Fibroblast of skin of left quadriceps (primary cell): ENCODE measurements around the gene TRIM52.

Source experiments
- DNase-seq, 2 experiments: peaks; one replicate each; pipeline ENCODE4 v3.0.0-alpha.2; 2013; ENCODE audit warnings: low read depth in 2 of 2

TRIM52 gene

DNA sequence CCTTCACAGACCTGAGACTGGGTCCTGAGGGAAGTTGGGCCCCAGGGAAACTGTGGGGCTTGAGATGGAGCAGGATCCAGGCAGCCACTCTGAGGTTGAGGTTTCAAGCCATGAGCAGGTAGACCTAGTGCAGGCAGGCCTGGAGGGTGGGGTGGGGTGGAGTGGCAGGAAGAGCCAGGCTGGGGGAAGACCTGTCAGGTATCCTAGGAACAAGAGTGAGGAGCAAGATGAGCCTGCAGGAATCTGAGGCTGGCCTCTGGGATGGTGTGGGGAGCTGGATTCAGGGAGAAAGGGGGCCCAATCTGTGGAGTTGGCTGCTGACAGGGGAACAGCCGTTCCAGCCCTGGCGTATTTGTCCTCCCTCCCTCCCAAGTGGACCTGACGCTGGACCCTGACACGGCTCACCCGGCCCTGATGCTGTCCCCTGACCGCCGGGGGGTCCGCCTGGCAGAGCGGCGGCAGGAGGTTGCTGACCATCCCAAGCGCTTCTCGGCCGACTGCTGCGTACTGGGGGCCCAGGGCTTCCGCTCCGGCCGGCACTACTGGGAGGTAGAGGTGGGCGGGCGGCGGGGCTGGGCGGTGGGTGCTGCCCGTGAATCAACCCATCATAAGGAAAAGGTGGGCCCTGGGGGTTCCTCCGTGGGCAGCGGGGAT is 27.0 kb downstream of the TRIM52 start:
- no peak for DNase-seq

DNA sequence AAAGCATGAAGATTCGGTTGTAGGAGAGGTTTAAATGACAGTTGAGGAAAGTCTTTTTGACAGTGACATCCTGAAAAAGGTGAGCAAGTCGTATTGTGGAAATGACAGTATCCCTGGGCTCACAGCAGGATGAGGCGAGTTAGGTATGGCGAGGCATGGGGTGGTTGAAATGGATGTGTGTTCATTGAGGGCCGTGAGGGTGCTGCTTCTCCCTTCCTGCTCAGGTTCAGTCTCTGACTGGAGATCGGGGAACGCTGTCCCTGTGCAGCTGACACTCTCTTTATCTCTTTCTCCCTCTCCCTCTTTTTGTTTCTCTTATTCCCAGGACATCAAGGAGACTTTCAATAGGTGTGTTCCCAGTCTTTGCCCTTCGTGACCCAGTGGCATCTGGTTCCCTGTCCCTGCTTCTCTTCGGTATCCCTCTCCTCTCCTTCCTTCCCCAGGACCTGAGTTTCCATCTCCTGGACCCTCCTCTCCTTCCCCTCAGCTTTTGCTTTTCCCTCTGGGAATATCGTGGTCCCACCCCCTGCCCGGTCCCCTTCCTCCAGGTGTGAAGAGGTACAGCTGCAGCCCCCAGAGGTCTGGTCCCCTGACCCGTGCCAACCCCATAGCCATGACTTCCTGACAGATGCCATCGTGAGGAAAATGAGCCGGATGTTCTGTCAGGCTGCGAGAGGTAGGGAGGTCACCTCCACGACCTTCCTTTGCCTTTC is 27.7 kb downstream of the TRIM52 start:
- DNase-seq, result no peak

DNA sequence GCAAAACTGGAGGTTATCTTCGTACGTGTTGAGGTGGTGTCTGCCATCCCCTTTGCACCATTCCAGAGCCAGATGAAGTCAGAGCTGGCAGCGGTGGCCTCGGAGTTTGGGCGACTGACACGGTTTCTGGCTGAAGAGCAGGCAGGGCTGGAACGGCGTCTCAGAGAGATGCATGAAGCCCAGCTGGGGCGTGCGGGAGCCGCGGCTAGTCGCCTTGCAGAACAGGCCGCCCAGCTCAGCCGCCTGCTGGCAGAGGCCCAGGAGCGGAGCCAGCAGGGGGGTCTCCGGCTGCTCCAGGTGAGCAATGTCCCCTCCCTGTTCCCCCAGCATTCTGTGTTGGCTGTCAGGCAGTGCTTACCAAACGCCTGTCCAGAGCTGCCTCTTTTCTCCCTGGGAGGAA is 28.4 kb downstream of the TRIM52 start:
- no peak for DNase-seq

DNA sequence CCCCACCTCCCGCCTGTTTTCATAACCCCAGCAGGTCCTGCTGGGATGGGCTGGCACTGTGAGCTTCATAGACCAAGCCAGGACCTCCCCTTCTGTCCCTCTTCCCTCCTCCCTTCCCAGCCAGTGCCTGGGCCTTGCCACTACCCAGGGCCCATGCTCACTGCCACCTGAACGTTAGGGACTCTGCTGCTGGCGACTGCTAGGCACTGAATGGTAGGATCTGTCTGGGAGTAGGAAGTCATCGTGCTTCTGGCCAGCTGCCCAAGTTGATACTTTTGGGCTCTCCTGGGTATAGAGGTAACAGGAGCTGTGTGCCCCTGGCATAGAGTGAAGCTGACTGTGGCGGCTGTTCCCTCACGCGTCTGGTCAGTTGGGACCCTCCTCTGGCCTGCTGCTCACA is 29.5 kb downstream of the TRIM52 start:
- DNase-seq, result no peak

DNA sequence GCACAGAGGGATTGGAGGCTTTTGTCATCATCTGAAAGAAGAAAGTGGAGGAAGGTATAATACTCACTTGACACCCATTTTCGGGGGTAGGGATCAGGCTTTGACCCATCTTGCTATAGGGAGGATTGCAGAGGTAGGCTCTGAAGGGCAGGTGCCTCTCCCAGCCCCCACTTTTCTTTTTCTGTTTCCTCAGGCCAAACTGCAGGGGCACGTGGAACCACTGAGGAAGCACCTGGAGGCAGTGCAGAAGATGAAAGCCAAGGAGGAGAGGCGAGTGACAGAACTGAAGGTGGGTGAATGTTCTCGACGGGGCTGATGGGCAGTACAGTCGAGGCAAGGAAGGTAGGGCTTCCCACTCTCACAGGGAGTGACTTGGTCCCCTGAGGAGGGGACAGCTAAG is 30.4 kb downstream of the TRIM52 start:
- no peak for DNase-seq

DNA sequence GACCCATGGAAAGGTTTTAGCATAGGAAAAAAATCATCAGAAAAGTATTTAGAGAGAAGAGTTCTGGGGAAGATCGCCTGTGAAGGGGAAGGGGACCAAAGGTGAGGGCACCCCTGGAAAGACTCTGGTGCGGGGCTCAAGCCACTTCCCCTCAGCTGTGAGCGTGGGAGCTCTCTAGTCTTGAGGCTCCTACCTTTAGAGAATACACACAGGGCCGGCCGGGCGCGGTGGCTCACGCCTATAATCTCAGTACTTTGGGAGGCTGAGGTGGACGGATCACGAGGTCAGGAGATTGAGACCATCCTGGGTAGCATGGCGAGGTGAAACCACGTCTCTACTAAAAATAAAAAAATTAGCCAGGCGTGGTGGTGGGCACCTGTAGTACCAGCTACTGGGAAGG is 30.9 kb downstream of the TRIM52 start:
- DNase-seq, result no peak

DNA sequence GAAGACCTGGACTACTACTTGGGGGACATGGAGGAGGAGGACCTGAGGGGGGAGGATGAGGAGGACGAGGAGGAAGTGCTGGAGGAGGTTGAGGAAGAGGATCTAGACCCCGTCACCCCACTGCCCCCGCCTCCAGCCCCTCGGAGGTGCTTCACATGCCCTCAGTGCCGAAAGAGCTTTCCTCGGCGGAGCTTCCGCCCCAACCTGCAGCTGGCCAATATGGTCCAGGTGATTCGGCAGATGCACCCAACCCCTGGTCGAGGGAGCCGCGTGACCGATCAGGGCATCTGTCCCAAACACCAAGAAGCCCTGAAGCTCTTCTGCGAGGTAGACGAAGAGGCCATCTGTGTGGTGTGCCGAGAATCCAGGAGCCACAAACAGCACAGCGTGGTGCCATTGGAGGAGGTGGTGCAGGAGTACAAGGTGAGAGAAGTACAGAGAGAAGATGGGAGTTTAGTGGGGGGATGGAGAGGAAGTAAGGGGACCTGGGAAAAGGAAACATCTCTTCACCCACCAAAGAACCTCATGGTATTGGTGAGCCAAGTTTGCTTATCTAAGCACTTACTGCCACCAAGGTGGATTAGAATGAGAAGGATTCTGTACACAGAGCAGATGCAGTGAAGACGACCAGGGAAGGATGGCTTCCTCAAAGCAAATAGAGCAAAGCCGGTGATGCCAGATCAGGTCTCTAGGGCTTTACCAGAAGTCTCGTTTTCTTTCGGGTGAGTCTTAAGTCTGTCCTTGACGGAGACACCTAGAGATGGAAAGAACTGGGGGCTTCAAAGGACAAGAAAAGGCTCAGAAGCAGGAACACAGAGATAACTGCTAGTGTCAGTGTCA is 36.3 kb downstream of the TRIM52 start:
- DNase-seq, result no peak

DNA sequence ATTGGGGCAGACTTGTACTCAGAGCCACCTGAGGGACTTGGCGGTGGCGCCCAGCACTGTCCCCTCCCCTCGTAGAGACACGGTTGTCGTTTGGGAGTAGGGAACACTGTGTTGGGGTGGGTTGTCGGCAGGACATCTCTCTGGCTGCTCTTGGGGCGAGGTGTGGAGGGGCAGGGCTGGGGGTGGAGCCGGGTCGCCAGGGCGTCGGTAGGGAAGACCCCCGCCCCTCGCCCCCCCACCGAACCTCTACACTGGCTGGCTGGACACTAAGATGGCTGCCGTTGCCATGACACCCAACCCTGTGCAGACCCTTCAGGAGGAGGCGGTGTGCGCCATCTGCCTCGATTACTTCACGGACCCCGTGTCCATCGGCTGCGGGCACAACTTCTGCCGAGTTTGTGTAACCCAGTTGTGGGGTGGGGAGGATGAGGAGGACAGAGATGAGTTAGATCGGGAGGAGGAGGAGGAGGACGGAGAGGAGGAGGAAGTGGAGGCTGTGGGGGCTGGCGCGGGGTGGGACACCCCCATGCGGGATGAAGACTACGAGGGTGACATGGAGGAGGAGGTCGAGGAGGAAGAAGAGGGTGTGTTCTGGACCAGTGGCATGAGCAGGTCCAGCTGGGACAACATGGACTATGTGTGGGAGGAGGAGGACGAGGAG is 37.1 kb downstream of the TRIM52 start:
- DNase-seq, result no peak

DNA sequence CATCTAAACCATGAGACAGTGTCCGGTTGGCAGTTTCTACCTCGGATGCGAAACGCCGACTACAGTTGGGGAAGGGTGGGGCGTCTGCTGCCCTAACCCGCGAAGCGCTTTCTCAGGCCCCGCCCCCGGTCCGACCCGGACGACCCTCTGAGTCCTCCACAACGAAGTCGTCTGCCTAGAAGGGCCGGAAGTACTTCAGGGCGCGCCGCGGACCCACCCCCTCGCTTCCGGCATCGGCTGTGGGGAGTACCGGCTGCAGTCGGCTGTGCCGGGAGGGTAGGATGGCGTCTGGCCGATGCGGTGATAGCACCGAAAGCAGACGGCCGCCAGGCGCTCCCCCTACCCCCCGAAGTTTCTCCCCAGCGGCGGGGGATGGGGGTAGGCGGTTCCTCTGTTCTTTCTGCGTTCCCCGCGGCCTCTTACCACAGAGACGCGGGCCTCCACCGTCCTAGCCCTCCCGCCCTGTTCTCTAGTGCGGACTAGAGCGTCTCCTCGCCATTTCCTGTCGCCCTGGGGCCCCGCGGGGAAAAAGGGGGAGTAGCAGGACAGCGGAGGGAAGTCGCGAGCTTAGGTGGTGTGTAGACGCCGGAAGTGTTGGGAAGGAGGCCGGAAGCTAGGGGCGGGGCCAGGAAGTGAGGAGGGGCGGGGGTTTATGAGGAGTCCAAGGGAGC is 37.8 kb downstream of the TRIM52 start, which contains the start of gene TRIM41:
Gene TRIM41, plus strand, starts transcription at position 224 of the 671 bp plus-strand sequence. CDS start 719 bp downstream, outside the sequence.
- peak; percentile 97 for DNase-seq

DNA sequence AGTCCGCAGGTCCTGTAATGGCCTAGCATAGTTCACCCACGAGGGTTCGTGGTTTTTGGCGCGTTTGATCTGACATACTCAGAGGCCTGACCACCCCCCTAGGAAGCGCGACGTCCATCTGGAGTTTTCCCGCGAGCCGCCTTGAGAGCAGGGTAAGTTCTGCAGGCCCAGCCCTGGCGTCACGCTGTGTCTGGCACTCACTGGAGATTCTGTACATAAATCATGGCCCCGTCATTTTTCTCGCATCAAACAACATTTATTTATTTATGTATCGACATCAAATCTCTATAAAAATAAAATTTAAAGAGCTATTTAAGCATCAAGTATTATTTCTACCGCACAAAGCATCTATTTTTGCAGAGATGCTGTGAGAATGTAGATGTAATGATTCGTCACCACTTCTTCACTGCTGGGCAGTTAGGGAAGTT is 38.3 kb downstream of the TRIM52 start:
- peak in 1 of 2 experiments; percentile 41 for DNase-seq

DNA sequence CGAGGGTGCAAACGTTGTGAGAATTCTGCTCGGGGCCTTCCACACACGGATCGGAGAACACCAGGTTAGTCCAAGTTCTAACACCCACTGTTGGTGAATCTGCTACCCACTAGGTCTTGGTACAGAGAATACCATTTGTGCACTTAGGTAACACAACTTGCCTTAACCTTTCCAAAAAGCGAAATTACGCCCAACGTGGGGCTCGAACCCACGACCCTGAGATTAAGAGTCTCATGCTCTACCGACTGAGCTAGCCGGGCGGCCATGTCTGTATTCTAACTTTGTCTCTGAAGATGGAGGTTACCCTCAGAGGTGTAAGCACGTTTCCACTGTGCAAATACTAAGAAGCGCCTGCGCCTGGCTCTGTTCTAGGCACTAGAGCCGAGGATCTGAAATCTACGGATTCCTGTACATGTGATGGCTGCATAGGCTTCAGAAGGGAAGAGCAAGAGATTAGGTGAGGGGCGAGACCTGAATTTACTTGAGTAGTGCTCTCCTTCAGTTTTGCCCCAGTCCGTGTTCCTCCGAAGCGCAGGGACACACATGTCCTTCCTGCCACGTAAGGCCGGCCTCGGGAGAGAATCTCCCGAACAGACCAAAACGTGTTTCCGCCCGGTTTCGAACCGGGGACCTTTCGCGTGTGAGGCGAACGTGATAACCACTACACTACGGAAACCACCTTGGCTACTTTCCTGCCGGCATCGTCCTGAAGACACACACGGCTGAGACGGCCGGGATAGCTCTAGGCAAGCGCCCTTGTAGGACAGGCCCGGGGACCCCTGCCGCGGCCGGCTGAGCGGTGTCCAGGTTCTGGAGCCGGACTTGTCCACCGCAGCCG is 38.9 kb downstream of the TRIM52 start:
- peak; percentile 92 for DNase-seq

DNA sequence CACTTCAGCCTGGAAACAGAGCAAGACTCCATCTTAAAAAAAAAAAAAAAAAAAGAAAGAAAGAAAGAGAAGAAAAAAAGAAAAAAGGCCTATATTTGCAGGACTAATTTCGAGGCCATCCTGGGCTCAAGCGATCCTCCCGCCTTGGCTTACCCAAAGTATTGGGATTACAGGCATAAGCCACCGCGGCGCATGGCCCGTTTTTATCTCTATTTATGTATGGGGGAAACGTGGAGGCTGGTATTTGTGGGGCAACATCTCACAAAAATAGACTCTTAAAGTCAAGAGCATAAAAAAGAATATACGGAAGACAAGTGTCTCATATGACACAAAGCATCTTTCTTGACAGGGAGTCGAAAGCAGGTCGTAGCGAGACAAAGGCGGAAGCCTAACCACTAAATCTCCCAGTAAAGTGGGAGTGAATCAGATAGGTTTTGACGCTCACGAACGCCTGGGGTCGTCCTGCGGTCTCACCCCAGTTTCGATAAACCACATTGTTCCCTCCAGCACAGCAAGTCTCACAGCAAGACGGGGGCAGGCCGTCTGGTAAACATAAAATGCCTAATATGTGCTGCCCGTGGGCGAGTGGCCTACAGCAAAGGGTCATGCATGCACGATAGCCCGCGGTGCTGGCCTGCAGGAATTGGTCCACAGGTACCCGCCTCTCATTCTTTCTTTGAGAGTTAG is 39.7 kb downstream of the TRIM52 start:
- no peak for DNase-seq

DNA sequence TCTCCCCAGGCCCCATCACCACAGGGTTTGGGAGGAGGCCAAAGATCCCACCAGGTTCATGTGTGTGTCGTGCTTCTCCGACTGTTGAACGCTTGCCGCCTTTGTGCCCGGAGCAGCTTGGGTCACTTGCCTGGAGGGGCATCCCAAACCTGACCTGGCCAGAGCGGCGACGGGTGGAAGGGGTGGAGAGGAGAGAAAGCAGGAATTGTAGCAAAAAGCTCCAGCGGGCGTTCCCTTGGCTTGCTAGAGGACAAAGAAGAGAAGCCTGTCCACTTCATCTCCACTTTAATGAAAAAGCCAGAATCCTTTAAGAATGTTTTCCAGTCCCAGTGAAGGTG is 40.8 kb downstream of the TRIM52 start:
- DNase-seq, result no peak

DNA sequence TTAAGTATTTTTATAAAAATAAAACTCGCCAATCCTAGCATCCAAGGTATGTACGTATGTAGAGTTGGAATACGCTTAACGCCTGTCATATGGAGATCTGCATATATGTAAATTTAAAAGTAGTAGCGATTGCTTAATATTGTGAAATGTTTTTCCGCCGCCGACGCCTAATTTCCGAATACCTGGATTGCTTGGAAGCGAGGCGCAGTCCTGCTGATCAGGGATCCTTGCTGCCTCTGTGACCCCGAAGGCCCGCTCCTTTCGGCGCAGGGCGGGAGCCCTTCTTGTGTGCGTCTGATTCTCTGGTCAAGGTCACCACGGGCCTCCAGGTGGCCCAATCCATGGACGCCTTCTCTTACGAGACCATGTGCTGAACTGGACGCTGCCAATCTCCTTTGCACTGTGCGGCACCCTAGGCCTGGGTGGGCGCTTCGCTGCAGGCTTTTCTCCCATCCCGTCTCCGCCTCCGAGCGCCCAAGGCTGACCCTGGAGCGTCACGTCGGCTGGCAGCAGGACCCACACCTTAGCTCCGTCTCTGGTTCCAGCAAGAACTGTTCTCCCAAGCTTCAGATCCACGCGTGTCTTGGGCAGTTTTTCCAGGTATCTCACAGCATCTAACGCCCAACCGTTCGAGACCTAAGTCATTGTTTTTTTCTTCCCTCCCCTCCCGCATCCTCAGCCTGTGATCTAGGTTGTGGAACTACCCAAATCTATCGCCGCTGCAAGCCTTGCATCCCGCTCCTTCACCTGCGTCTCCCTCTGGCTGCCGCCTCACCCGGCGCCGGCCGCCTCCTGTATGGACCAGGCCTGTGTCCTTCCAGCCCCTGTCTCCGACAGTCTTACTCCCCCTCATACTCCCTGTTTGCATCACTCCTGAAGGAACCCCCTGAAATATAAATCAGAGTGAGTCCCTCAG is 41.4 kb downstream of the TRIM52 start:
- DNase-seq, result no peak

DNA sequence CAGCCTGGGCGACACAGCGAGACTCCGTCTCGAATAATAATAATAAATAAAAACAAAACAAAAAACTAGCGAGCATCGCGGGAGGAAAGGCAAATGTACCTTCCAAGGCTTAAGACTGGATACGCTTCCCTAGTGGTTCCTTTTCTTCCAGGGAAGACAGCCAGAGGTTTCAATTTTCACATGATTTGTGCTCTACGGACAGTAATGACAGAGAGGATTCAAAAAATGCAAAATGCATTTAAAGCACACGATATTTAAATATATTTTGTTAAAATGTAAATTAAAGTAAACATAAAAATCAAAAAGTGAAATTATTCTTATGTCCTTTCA is 42.2 kb downstream of the TRIM52 start:
- no peak for DNase-seq

DNA sequence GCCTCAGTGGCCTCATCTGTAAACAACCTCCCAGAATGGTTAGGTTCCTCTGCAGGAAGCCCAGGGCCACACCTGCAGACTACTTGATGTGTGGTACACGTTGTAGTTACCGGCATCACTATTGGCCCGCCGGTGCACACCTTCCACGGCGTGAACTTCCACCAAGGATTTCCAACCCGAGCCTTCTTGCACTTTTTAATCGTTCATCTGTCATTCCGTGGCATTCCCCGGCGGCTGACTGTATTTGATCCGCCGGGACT is 43.2 kb downstream of the TRIM52 start:
- no peak for DNase-seq

DNA sequence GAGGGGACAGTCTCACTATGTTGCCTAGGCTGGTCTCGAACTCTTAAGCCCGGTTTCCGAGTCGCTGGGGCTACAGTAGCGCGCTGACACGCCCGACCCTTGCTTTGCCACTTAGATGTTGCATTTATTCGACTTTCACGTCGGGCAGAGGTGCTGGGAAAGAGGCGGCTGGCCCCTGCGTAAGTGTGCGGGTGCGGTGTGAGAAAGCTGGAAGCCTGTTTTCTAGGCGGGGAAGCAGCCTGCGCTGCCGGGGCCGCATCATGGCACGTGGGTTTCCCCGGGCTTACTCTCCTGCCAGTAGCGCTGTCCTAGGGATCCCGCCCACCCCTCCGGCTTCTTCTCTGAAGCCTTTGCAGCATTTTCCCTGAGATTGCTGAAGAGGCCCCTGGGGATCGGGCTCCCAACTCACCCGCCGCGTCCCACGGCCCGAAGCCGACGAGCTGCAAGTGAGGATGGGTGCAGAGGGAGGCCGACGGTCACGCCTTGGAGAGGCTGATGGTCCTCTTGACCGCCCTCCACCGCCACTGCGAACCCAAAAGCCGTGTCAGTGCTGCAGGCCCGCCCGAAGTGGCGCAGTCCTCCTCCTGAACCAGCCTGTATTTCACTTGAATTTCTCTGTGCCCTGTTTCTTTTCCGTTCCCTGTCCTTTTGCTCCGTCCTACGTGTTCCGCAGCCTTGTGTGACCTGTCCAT is 43.7 kb downstream of the TRIM52 start:
- no peak for DNase-seq

DNA sequence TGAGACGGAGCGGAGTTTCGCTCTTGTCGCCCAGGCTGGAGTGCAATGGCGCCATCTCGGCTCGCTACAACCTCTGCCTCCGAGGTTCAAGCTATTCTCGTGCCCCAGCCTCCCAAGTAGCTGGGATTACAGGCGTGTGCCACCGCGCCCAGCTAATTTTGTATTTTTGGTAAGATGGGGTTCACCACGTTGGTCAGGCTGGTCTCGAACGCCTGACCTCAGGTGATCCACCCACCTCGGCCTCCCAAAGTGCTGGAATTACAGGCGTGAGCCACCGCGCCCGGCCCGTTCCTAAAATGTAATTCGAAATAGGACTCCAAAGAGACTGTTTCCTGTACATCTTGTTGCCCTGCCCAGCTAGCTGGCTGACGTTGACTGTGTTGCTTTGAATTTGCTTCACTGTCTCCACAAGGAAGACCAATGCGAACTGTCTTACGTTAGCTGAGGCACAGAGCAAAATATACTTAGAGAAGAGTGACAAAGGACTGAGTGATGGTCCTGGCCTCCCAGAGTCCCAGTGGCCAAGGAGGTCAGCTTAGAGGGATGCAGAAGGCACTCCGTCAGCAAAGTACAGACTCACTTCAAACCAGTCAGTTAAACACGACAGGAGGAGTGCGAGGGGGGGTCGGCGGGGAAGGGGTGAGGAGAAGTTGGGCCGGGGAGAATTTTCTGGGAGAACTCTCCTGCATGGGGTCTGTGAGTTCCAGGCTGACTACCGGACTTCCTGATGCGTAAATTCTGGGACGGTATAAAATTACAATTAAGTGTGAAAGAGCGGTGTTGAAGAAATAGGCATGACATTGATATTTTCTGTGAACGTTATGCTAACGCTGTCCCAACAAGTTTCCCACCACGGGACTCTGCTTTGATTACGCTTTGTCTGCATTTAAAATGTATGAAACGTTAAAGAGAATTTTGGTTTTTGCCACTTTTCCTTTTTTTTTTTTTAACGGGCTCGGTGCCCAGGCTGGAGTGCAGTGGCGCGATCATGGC is 44.6 kb downstream of the TRIM52 start:
- DNase-seq, result no peak
